ENCODE measurements around the gene BANK1.

Gene BANK1

GRCh38 chr4:101967697-101968346 is 177.3 kb downstream of the BANK1 start:
- DNase-seq = no peak

GRCh38 chr4:101968364-101968763 is 177.8 kb downstream of the BANK1 start:
- DNase-seq = no peak

- no peak for DNase-seq
These were observed 179.4 kb downstream of the BANK1 start for GRCh38 chr4:101969965-101970364.

GRCh38 chr4:101970547-101971155 is 180.1 kb downstream of the BANK1 start:
- DNase-seq = no peak

GRCh38 chr4:101972791-101973190 is 182.3 kb downstream of the BANK1 start:
- DNase-seq = no peak

- no peak for DNase-seq
These were observed 182.8 kb downstream of the BANK1 start for GRCh38 chr4:101973361-101973760.

GRCh38 chr4:101977076-101977475 is 186.5 kb downstream of the BANK1 start:
- no peak for DNase-seq

GRCh38 chr4:101981756-101982155 is 191.2 kb downstream of the BANK1 start:
- DNase-seq = no peak

- DNase-seq = no peak
These were observed 193.3 kb downstream of the BANK1 start for GRCh38 chr4:101983835-101984234.

GRCh38 chr4:101987623-101988243 is 197.2 kb downstream of the BANK1 start:
- DNase-seq = no peak

- no peak for DNase-seq
These were observed 199.0 kb downstream of the BANK1 start for GRCh38 chr4:101989551-101989950.

GRCh38 chr4:101992446-101992845 is 201.9 kb downstream of the BANK1 start:
- DNase-seq = no peak

GRCh38 chr4:101993002-101993841 is 202.7 kb downstream of the BANK1 start:
- DNase-seq = no peak

- DNase-seq = no peak
These were observed 203.6 kb downstream of the BANK1 start for GRCh38 chr4:101993842-101994775.

- DNase-seq = no peak
These were observed 217.5 kb downstream of the BANK1 start for GRCh38 chr4:102007959-102008425.

GRCh38 chr4:102008711-102009110 is 218.2 kb downstream of the BANK1 start:
- no peak for DNase-seq

- no peak for DNase-seq
These were observed 231.8 kb downstream of the BANK1 start for GRCh38 chr4:102022343-102022742.

GRCh38 chr4:102027961-102028360 is 237.4 kb downstream of the BANK1 start:
- DNase-seq = no peak

- DNase-seq = no peak
These were observed 240.9 kb downstream of the BANK1 start for GRCh38 chr4:102031406-102031805.

- no peak for DNase-seq
These were observed 245.5 kb downstream of the BANK1 start for GRCh38 chr4:102036016-102036415.

GRCh38 chr4:102036619-102037376 is 246.3 kb downstream of the BANK1 start:
- DNase-seq = no peak
